ENCODE results near the gene HDAC1.

Gene HDAC1

DNA sequence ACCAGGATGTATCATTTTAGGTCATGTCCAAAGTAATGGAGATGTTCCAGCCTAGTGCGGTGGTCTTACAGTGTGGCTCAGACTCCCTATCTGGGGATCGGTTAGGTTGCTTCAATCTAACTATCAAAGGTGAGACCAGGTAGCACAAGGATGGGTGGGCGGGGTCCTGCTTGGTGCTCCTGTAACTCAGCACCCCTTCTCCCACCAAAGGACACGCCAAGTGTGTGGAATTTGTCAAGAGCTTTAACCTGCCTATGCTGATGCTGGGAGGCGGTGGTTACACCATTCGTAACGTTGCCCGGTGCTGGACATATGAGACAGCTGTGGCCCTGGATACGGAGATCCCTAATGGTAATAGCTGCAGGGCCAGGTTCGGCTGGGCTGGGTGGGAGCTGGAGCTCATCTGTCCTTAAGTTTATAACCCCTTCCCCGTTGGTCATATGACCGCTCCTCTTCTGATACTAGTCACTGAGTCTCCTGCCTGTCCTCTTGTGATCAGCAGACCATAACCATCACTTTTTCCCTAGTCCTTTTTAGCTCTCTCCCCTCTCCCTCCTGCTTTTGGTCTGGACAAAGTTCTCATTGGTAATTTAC is 38.8 kb downstream of the HDAC1 start:
- DNase-seq, result no peak

GRCh38 chr1:32331549-32331948 is 39.7 kb downstream of the HDAC1 start:
- no peak for DNase-seq

DNA sequence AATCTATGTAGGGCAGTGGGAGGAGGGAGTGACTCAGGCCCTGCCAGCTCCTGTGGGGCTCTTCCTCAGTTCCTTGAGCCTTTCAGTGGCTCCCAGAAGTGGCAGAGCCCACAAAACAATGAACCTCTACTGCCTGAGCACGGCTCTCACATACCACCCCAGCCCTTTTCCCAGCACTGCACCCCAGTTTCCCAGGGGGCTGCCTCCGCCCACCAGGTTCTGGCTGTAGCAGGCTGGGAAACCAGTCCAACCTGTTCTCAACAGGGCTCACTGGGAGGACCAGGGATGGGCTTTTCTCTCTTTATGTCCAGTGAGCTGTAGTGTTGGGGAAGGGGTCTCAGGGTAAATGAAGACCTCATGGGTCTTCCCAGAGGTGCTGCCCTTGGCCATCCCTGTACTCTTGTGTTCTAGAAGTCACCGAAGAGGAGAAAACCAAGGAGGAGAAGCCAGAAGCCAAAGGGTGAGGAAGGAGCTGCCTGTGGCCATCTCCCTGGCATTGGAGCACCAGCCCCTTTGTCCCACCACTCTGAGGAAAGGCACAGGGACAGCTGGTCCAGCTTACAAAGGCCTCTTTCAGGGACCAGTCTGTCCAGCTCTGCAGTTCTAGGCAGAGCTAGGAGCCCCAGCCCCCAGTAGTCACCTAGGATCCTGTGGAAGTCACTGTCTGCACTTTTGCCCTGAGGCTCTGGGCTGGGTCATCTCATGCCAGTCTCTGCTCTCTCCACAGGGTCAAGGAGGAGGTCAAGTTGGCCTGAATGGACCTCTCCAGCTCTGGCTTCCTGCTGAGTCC is 40.6 kb downstream of the HDAC1 start:
- DNase-seq, result no peak

DNA sequence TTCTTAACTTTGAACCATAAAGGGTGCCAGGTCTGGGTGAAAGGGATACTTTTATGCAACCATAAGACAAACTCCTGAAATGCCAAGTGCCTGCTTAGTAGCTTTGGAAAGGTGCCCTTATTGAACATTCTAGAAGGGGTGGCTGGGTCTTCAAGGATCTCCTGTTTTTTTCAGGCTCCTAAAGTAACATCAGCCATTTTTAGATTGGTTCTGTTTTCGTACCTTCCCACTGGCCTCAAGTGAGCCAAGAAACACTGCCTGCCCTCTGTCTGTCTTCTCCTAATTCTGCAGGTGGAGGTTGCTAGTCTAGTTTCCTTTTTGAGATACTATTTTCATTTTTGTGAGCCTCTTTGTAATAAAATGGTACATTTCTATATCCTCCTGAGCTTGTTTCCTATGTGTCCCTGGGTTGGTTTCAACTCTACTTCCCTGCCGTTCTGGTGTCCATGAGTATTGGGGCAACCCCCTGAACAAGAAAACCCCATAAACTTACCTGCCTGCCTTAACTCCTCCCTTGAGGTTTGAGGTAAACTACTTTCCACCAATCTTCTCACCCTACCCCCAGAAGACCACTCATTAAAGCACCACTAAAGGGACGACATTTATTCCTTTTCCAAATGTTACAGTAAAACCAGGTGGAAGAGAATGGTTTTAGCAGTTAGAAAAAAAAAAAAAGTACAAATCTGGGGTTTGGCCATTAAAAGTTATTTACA is 41.5 kb downstream of the HDAC1 start:
- no peak for DNase-seq

GRCh38 chr1:32334274-32334861 is 42.5 kb downstream of the HDAC1 start:
- DNase-seq, result no peak

GRCh38 chr1:32334864-32335534 is 43.1 kb downstream of the HDAC1 start:
- DNase-seq, result peak; percentile 67

- no peak for DNase-seq
These were observed 43.6 kb downstream of the HDAC1 start for GRCh38 chr1:32335535-32335789.

DNA sequence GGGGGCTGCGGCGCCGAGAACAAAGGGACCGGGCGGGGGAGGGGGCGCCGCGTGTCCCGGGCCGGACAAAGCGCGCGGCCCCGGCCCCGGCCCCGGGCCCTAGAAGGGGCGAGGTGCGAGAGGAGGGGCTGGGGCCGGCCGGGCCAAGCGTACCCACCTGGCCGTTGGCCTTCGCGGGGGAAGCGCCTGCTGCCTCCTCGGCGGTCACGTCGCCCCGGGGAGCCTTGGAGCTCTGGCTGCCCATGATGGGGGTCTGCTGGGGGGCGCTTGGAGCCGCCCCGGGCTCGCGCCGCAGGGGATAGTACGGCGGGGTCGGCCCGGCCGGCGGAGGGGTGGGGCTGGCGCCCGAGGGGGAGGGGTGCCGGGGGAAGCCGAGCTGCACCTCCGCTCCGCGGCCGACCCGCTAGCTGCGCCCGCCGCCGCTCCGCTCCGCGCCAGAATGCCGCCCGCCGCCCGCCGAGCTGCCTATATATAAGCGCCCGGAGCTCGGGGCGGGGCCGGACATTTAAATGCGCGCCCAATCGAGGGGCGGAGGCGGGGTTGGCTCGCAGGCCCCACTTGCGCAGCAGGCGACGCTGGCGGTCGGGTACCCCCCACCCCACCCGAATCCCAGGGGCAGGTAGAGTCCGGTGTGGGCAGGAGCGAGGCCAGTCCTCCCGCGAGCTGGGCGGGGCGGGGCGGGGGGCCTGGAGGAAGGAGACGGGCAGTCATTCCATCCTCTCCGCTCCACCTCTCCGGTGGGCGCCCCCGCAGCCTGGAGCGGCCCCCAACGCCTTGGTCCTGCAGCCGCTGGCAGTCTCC is 44.1 kb downstream of the HDAC1 start, which contains the start of gene MARCKSL1:
MARCKSL1 (minus strand) TSS at position 444 of the 801 bp plus-strand sequence; CDS start at position 244, 200 bp downstream.
- peak; percentile 85 for DNase-seq

- no peak for DNase-seq
These were observed 44.7 kb downstream of the HDAC1 start for GRCh38 chr1:32336591-32336932.

- peak; percentile 37 for DNase-seq
These were observed 45.2 kb downstream of the HDAC1 start for GRCh38 chr1:32336963-32337675.

DNA sequence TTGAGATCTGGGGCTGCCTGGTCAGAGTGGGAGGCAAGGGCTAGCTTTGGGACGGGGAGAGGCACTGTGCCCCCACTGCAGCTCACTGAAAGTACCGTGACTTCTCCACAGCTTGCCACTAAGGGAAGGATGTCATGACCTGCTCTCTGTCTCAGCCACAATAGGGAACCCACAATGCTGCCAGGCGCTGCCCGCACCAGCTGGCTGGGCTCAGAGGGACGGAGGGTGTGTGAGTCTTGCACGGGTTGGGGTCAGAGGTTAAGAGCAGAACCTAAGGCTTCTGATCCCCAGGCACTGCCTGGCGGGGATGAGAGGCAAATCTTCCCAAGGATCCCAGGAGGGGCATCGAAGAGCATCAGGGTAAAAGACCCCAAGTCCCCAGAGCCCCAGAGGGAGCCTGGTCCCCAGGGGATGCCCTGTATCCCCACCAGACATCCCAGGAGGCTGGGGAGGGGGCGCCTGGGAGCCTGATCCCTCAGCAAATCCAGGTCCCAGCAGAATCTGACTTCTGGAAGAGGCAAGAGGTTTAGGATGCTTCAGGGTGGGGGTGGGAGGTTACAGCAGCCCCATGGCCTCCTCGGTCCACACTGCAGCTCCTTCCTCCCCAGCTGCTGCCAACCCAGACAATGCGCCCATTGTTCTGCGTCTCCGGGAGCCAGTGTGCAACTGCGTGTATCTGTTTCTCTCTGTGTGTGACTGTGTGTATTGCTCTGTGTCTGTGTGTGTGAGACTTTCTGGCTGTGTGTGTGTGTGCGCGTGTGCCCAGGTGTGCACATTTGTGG is 46.2 kb downstream of the HDAC1 start:
- no peak for DNase-seq

- no peak for DNase-seq
These were observed 46.8 kb downstream of the HDAC1 start for GRCh38 chr1:32338637-32339145.

- DNase-seq, result no peak
These were observed 47.6 kb downstream of the HDAC1 start for GRCh38 chr1:32339363-32339978.

DNA sequence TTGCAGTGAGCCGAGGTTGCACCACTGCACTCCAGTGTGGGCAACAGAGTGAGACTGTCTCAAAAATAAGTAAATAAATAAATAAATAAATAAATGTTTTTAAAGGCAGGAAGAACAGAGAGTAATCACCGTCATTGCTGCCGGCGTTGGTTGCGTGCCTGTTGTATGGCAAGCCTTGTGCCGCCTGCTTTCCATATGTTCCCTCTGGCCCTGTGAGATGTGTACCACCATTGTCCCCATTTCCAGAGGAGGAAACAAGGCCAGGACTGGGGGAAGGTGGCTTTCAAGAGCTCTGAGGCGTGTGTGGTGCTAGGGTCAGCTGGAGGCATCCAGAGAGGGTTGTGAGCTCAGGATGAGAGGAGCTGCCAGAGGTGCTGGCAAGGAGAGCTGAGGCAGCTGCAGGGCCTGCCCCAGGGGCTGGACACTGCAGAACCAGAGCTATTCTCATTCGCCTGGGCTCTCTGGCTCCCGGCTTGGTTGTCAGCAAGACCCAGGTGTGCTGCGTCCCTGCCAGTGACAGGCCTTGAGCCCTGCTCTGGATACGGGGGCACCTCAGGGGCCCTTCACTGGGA is 49.4 kb downstream of the HDAC1 start:
- DNase-seq, result no peak

DNA sequence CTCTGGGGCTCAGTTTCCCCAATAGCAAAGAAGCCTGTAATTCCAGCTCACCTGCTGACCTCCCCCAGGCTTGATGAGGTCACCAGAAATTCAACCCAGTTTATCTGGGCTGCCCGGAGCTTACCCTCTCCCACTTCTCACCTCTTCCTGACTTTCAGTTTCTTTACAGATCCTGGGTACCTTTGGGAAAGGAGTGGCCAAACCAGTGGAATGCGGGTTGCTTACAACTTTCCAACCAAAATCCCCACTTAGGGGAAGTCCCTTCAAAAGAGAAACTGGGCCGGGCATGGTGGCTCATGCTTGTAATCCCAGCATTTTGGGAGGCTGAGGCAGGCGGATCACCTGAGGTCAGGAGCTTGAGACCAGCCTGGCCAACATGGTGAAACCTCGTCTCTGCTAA is 50.1 kb downstream of the HDAC1 start:
- DNase-seq, result no peak

GRCh38 chr1:32342704-32343103 is 50.8 kb downstream of the HDAC1 start:
- DNase-seq, result no peak

DNA sequence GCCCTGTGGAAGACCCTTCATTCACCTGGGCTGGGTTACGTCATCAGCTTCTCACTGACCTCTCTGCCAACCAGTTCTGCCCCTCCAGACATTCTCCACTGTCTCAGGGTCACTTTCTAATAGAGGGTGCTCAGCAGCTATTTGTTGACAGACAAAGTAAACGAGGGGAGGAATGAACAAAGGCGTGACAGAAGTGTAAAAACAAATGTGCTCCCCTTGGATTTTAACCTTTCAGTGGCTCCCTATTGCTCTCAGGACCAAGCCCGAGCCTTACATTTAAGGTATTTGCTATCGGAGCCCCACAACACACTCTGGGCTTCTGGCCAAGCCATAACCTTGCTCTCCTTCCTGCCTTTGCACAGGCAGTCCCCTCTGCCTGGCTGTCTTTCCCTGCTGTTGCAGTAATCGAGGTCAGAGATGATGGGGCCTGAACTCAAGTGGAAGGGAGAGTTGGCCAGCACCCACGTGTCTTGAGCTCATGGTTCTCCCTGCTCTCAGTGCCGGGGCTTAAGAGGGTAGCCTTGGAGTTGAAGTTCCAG is 53.5 kb downstream of the HDAC1 start:
- DNase-seq, result no peak

DNA sequence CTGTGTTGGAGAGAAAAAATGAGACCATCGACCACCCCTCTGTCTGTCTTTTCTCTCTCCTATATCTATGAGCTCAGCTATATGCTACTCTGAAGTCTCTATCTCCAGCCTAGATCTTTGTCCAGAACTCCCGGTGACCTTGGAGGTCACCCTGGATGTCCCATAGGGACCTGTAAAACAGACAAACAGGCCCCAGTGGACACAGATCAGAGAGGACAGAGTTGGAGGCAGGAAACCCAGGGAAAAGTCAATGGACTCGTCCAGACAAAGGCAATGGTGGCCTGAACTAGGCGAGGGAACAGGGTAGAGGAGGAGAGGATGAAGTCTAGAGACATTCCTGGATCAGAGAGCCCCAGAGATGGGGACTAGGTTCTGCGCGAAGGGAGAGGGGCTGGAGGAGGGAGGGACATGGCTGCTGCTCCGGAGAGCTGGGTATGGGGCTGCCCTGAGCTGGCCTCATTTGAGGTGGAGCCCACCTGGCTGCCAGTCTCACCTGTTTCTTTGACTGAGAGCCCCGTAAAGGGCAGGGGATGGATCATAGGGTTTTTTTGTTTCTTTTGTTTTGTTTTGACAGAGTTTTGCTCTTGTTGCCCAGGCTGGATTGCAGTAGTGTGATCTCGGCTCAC is 54.8 kb downstream of the HDAC1 start:
- DNase-seq, result no peak

GRCh38 chr1:32349211-32349708 is 57.4 kb downstream of the HDAC1 start:
- DNase-seq, result no peak
